H1 (cell line): ENCODE results near the gene FHAD1. TPM values are rescaled to one million over a fixed set of nuclear protein-coding genes. Genes with fewer than 3 reads are reported as not detected.
A peak's percentile ranks its signal among the peaks of the same experiment; 100 is the strongest.

Experiments used
- CTCF ChIA-PET: fragments of 300-600 bp; sonication (Branson Sonifier 250); formaldehyde crosslinking; loops from one replicate; lab custom pipeline; 2021; ENCODE audit not compliant: partially characterized antibody; lab: Charles Lee
- POLR2A ChIA-PET: fragments of 300-600 bp; sonication (Branson Sonifier 250); formaldehyde crosslinking; loops from one replicate; lab custom pipeline; 2021; ENCODE audit warnings: inconsistent platforms; ENCODE audit not compliant: partially characterized antibody; lab: Charles Lee
- DNase-seq, 2 experiments: peaks; one replicate each; pipeline versions ENCODE4 v3.0.0 to v3.0.0-alpha.2; 2010 to 2022; ENCODE audit warnings: low spot score in 2 of 2, low read depth in 1 of 2, mixed read lengths in 1 of 2
- FAIRE-seq: peaks from 2 replicates; lab custom pipeline; 2011; peaks lifted over from hg19 to GRCh38; lab: Jason Lieb, UNC
- H2AFZ ChIP-seq: 2 replicates; pipeline ENCODE4 v1.8.1; 2012; ENCODE audit warnings: low read length, inconsistent platforms
- H2AK5ac ChIP-seq: 2 replicates; pipeline ENCODE4 v1.6.1; 2013; ENCODE audit warnings: low read depth, low read length
- H2BK120ac ChIP-seq: replicated peaks from 2 replicates; pipeline ENCODE3; 2013; ENCODE audit warnings: low read depth, low read length, inconsistent platforms
- H2BK12ac ChIP-seq: 2 replicates; pipeline ENCODE4 v1.6.1; 2013; ENCODE audit warnings: low read depth, low read length
- H2BK15ac ChIP-seq: 2 replicates; pipeline ENCODE4 v1.6.1; 2013; ENCODE audit warnings: low read length
- H2BK20ac ChIP-seq: 2 replicates; pipeline ENCODE4 v1.6.1; 2013; ENCODE audit warnings: low read length
- H2BK5ac ChIP-seq: 2 replicates; pipeline ENCODE4 v1.6.1; 2013; ENCODE audit warnings: low read depth, low read length
- H3K14ac ChIP-seq: 2 replicates; pipeline ENCODE4 v1.6.1; 2013; ENCODE audit warnings: inconsistent platforms; ENCODE audit not compliant: insufficient read length
- H3K18ac ChIP-seq: 2 replicates; pipeline ENCODE4 v1.6.1; 2013; ENCODE audit warnings: low read length; ENCODE audit errors: extremely low read depth
- H3K23ac ChIP-seq: 2 replicates; pipeline ENCODE4 v1.6.1; 2013; ENCODE audit warnings: inconsistent platforms; ENCODE audit not compliant: insufficient read length
- H3K23me2 ChIP-seq: 2 replicates; pipeline ENCODE4 v1.6.1; 2013; ENCODE audit warnings: low read depth, low read length
- H3K27ac ChIP-seq: 2 replicates; pipeline ENCODE4 v1.6.1; 2011; ENCODE audit warnings: low read depth, low read length, inconsistent platforms
- H3K27me3 ChIP-seq, 4 experiments: replicated peaks in 1 of 4; 1 replicate in 1 of 4; 2 replicates in 3 of 4; pipeline versions ENCODE4 v1.6.1 to v1.8.1; 2011 to 2013; ENCODE audit warnings: low read length in 3 of 4, mild to moderate bottlenecking in 3 of 4, inconsistent platforms in 2 of 4, mixed read lengths in 2 of 4, moderate library complexity in 1 of 4; ENCODE audit not compliant: control insufficient read depth in 3 of 4, insufficient read depth in 3 of 4; ENCODE audit errors: extremely low read depth in 1 of 4
- H3K36me3 ChIP-seq, 4 experiments: 2 replicates each; pipeline versions ENCODE4 v1.6.1 to v1.8.1; 2011 to 2013; ENCODE audit warnings: mild to moderate bottlenecking in 4 of 4, low read length in 3 of 4, moderate library complexity in 2 of 4, control low read depth in 1 of 4, inconsistent platforms in 1 of 4; ENCODE audit not compliant: insufficient read depth in 4 of 4, control insufficient read depth in 2 of 4
- H3K4ac ChIP-seq: replicated peaks from 2 replicates; pipeline ENCODE3; 2013; ENCODE audit warnings: low read length, low read depth, mixed read lengths, inconsistent platforms; ENCODE audit not compliant: insufficient read length
- H3K4me1 ChIP-seq, 4 experiments: replicated peaks in 1 of 4; 1 replicate in 1 of 4; 2 replicates in 3 of 4; pipeline versions ENCODE4 v1.6.1 to v1.8.1; 2011 to 2013; ENCODE audit warnings: low read length in 3 of 4, inconsistent platforms in 2 of 4, mixed read lengths in 1 of 4; ENCODE audit not compliant: insufficient read depth in 4 of 4, control insufficient read depth in 3 of 4
- H3K4me2 ChIP-seq, 2 experiments: 2 replicates each; pipeline versions ENCODE4 v1.6.1 to v1.8.1; 2011 to 2013; ENCODE audit warnings: low read depth in 2 of 2, low read length in 2 of 2, control low read depth in 1 of 2, inconsistent platforms in 1 of 2, mild to moderate bottlenecking in 1 of 2; ENCODE audit not compliant: insufficient read depth in 1 of 2
- H3K4me3 ChIP-seq, 4 experiments: fragments of 200-600, 300-600 bp in 1 of 4; sonication (generic), shearing (Covaris generic), sonication (Bioruptor Twin) in 1 of 4; 2 replicates each; pipeline versions ENCODE4 v1.5.1 to v1.8.1; 2011 to 2016; ENCODE audit warnings: low read length in 4 of 4, low read depth in 3 of 4, control low read depth in 2 of 4, inconsistent platforms in 2 of 4, mild to moderate bottlenecking in 2 of 4, mixed read lengths in 1 of 4, moderate library complexity in 1 of 4; ENCODE audit not compliant: insufficient read depth in 2 of 4; ENCODE audit errors: extremely low read depth in 1 of 4
- H3K56ac ChIP-seq: replicated peaks from 2 replicates; pipeline ENCODE3; 2013; ENCODE audit warnings: low read depth, mild to moderate bottlenecking, mixed read lengths, low read length, inconsistent platforms; ENCODE audit not compliant: insufficient read length
- H3K79me1 ChIP-seq: 2 replicates; pipeline ENCODE4 v1.6.1; 2013; ENCODE audit warnings: low read depth, low read length, control low read depth
- H3K79me2 ChIP-seq, 2 experiments: 2 replicates each; pipeline versions ENCODE4 v1.6.1 to v1.8.1; 2012 to 2013; ENCODE audit warnings: low read length in 2 of 2, mild to moderate bottlenecking in 2 of 2, inconsistent platforms in 1 of 2; ENCODE audit not compliant: insufficient read depth in 2 of 2, control insufficient read depth in 1 of 2
- H3K9ac ChIP-seq, 4 experiments: replicated peaks in 1 of 4; 1 replicate in 1 of 4; 2 replicates in 3 of 4; pipeline versions ENCODE4 v1.6.1 to v1.8.1; 2011 to 2013; ENCODE audit warnings: low read depth in 3 of 4, low read length in 3 of 4, control low read depth in 2 of 4, mild to moderate bottlenecking in 2 of 4, moderate library complexity in 2 of 4, inconsistent platforms in 1 of 4; ENCODE audit errors: extremely low read depth in 1 of 4
- H3K9me3 ChIP-seq, 2 experiments: 2 replicates each; pipeline versions ENCODE4 v1.6.1 to v1.8.1; 2012 to 2013; ENCODE audit warnings: mild to moderate bottlenecking in 2 of 2, moderate library complexity in 2 of 2, control low read depth in 1 of 2, inconsistent platforms in 1 of 2, low read depth in 1 of 2, low read length in 1 of 2, mixed read lengths in 1 of 2; ENCODE audit not compliant: insufficient read depth in 2 of 2
- H4K20me1 ChIP-seq, 2 experiments: replicated peaks in 1 of 2; 2 replicates each; pipeline versions ENCODE3 to v1.8.1; 2011 to 2013; ENCODE audit warnings: inconsistent platforms in 2 of 2, low read length in 2 of 2, mild to moderate bottlenecking in 1 of 2; ENCODE audit not compliant: insufficient read depth in 2 of 2, control insufficient read depth in 1 of 2
- H4K5ac ChIP-seq: 2 replicates; pipeline ENCODE4 v1.6.1; 2013; ENCODE audit warnings: low read length, low read depth, mixed read lengths, inconsistent platforms; ENCODE audit not compliant: insufficient read length
- H4K8ac ChIP-seq: 2 replicates; pipeline ENCODE4 v1.8.0; 2013; ENCODE audit warnings: mild to moderate bottlenecking, moderate library complexity, low read length, inconsistent platforms; ENCODE audit not compliant: insufficient read depth; ENCODE audit errors: extremely low read depth
- H4K91ac ChIP-seq: replicated peaks from 2 replicates; pipeline ENCODE3; 2013; ENCODE audit warnings: low read length, mixed read lengths, inconsistent platforms; ENCODE audit not compliant: insufficient read length
- CHD2 ChIP-seq: IDR thresholded peaks from 2 replicates; pipeline ENCODE4 v1.6.1; 2012; ENCODE audit warnings: low read length, improper control_type of control experiment
- E2F6 ChIP-seq: IDR thresholded peaks from 2 replicates; pipeline ENCODE4 v1.6.1; 2012; ENCODE audit warnings: inconsistent platforms
- EGR1 ChIP-seq: IDR thresholded peaks from 2 replicates; pipeline ENCODE4 v1.6.1; 2011; ENCODE audit warnings: low read depth, low read length, borderline replicate concordance
- EZH2 ChIP-seq: fragments of 200-600 bp; sonication (generic); IDR thresholded peaks from 2 replicates; pipeline ENCODE4 v1.7.1; 2012; ENCODE audit warnings: low read depth, mild to moderate bottlenecking, moderate library complexity, low read length, inconsistent platforms; ENCODE audit not compliant: severe bottlenecking
- GABPA ChIP-seq: IDR thresholded peaks from 2 replicates; pipeline ENCODE4 v1.6.1; 2011; ENCODE audit warnings: mild to moderate bottlenecking, low read length, moderate library complexity, borderline replicate concordance; ENCODE audit not compliant: insufficient read depth
- KDM1A ChIP-seq: fragments of 200-600, 300-600 bp; sonication (generic); IDR thresholded peaks from 2 replicates; pipeline ENCODE4 v1.7.1; 2016; ENCODE audit warnings: mild to moderate bottlenecking, low read length, borderline replicate concordance
- RAD21 ChIP-seq, 2 experiments: IDR thresholded peaks in 1 of 2; conservative IDR thresholded peaks in 1 of 2; 2 replicates each; pipeline ENCODE4 v1.6.1; 2011; ENCODE audit warnings: low read depth in 2 of 2, low read length in 2 of 2, improper control_type of control experiment in 1 of 2, inconsistent platforms in 1 of 2, mild to moderate bottlenecking in 1 of 2, moderate library complexity in 1 of 2
- ZNF274 ChIP-seq: IDR thresholded peaks from 2 replicates; pipeline ENCODE4 v1.7.0; 2012; ENCODE audit warnings: low read length, borderline replicate concordance; ENCODE audit errors: extremely low read depth
- WGBS, 2 experiments: shearing (Covaris generic) in 1 of 2; methylation state at CpG; one replicate each; pipeline versions ENCODE4 v1.1.6 to v1.1.7; 2013 to 2015; ENCODE audit warnings: low lambda C conversion rate in 2 of 2, mixed read lengths in 2 of 2, inconsistent platforms in 1 of 2, low coverage in 1 of 2, missing lambda C conversion rate in 1 of 2; ENCODE audit not compliant: insufficient replicate concordance in 2 of 2, insufficient coverage in 1 of 2, insufficient read length in 1 of 2; ENCODE audit errors: extremely low coverage in 1 of 2, missing lambda C conversion rate in 1 of 2; 5-methylcytosine and 5-hydroxymethylcytosine counted together
- polyA plus RNA-seq, 7 experiments: library from polyadenylated mRNA; depleted of rRNA in 3 of 7; stranded (reverse) in 5 of 7; unstranded in 2 of 7; fragments of >200 nt in 5 of 7; fragments of 200-250 nt in 2 of 7; gene quantifications; 1 replicate in 5 of 7; 2 replicates in 1 of 7; 4 replicates in 1 of 7; pipeline versions ENCODE4 v1.2.1 to v1.2.3, GENCODE V29; 2011 to 2013; ENCODE audit warnings: missing spikeins in 2 of 7, mixed read lengths in 2 of 7
- total RNA-seq: library from RNA; stranded (reverse); fragmentation: NEBNext Ultra II Directional; extraction: Animal tissue kit (Norgen Biotek cat#: 25700); gene quantifications from 2 replicates; pipeline ENCODE4 v1.2.1, GENCODE V29; 2021
- TF ChIP-seq, protein P1 (sequence below): IDR thresholded peaks from 2 replicates; pipeline ENCODE4 v1.6.1; 2012; ENCODE audit warnings: low read length, inconsistent platforms

FHAD1 gene
- total and polyA plus RNA-seq, 2 of the 8 experiments (the other 6 are each of a cell fraction or from before 2014, with no cell fraction given), result 0.39 to 0.69 TPM

DNA sequence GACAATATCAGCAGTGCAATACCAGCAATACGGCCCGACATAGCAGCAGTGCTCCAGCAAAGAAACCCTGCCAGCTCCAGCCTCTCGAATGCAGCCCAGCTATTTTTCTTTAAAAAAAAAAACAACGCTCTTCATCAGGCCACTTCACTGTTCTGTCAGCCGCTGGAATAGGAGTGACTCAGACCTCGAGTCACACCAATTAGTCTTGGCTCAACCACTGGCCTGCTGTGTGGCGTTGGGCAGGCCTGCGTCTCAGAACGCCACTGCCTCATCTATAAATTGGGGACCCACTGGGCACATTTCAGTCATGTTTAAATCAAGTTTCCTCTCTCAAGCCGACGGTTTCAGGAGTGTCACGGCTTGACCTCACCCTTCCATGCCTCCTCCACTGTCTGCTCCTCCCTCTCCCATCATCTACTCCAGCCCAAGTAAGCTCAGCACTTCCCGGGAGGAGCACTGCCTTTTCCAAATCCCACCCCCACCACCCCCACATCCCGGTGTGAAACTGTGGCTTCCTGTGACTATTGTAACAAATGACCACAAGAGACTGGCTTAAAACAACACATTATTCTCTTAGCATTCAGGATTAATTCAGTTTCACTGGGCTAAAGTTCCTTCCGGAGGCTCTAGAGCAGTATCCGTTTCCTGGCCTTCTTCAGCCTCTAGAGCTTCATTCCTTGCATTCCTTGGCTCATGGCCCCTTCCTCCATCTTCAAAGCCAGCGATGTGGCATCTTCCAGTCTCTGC, 90.8 kb downstream of the FHAD1 start:
- ChIA-PET CTCF (interaction anchor here (1.1 to 1.9 kb wide), 2 partner anchors 14 to 93 kb away, joined by 4 to 9 read pairs; no protein-coding TSS in a partner anchor), POLR2A (no interaction called here)
- no peak overlapping the region for H3K56ac ChIP-seq
- no peak overlapping the region for H2BK120ac ChIP-seq
- H3K14ac ChIP-seq, result no peak overlapping the region
- H2AFZ ChIP-seq, result no peak overlapping the region
- H3K9me3 ChIP-seq, result no peaks in the 10 kb centered on the region
- H4K8ac ChIP-seq, result no peak overlapping the region
- no peak overlapping the region for H4K5ac ChIP-seq
- no peaks in the 10 kb centered on the region for H4K20me1 ChIP-seq
- 0 out of 2 replicates have a peak overlapping the region, but pooled peaks have one; percentile 65 for H2AK5ac ChIP-seq
- H3K23me2 ChIP-seq, result no peaks in the 10 kb centered on the region
- no peaks in the 10 kb centered on the region for H3K4me1 ChIP-seq
- no peak for FAIRE-seq
- H3K23ac ChIP-seq, result no peak overlapping the region
- H2BK12ac ChIP-seq, result no peak overlapping the region
- H3K79me1 ChIP-seq, result no peaks in the 10 kb centered on the region
- no peak overlapping the region for H3K27ac ChIP-seq
- no peak overlapping the region for H3K4me3 ChIP-seq
- no peak for DNase-seq
- no peaks in the 10 kb centered on the region for H3K36me3 ChIP-seq
- 90% methylated on average over 17 of the region's 17 CpGs; no CpG with 5 or more reads in 1 of the 2 experiments for WGBS, 2 experiments
- no peak overlapping the region for H3K4me2 ChIP-seq
- H2BK20ac ChIP-seq, result no peak overlapping the region
- H3K4ac ChIP-seq, result no peak overlapping the region
- no peaks in the 10 kb centered on the region for H3K79me2 ChIP-seq
- no peaks in the 10 kb centered on the region for H3K27me3 ChIP-seq
- H2BK5ac ChIP-seq, result no peak overlapping the region
- H4K91ac ChIP-seq, result no peak overlapping the region
- H2BK15ac ChIP-seq, result no peak overlapping the region
- H3K9ac ChIP-seq, result no peak overlapping the region
- no peak overlapping the region for H3K18ac ChIP-seq
- TF ChIP-seq EGR1, result no peak
- TF ChIP-seq CHD2, result no peak
- TF ChIP-seq, protein P1, sequence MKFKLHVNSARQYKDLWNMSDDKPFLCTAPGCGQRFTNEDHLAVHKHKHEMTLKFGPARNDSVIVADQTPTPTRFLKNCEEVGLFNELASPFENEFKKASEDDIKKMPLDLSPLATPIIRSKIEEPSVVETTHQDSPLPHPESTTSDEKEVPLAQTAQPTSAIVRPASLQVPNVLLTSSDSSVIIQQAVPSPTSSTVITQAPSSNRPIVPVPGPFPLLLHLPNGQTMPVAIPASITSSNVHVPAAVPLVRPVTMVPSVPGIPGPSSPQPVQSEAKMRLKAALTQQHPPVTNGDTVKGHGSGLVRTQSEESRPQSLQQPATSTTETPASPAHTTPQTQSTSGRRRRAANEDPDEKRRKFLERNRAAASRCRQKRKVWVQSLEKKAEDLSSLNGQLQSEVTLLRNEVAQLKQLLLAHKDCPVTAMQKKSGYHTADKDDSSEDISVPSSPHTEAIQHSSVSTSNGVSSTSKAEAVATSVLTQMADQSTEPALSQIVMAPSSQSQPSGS, result no peak
- TF ChIP-seq EZH2, result no peak
- TF ChIP-seq GABPA, result no peak
- TF ChIP-seq RAD21 (IDR thresholded peaks at IDR 0.05 in 1 of 2, conservative IDR thresholded peaks at IDR 0.05 in 1 of 2; ENCODE audit: low read depth in 2 of 2, low read length in 2 of 2), result no peak
- no peak for TF ChIP-seq KDM1A
- TF ChIP-seq ZNF274, result no peak
- no peak for TF ChIP-seq E2F6
